ENCODE measurements around the gene KRT71.

KRT71 gene

GRCh38 chr12:52497975-52498374, 55.0 kb downstream of the KRT71 start:
- DNase-seq (ENCODE audit: insufficient read length, low spot score) (no peak), FAIRE-seq (no peak)
- no peak for TF ChIP-seq CTCF (IDR thresholded peaks at IDR 0.05; ENCODE audit: insufficient read depth, missing control alignments)

- no peak for TF ChIP-seq CTCF (IDR thresholded peaks at IDR 0.05; ENCODE audit: insufficient read depth, missing control alignments)
- FAIRE-seq (no peak), DNase-seq (ENCODE audit: insufficient read length, low spot score) (no peak)
Measured at GRCh38 chr12:52496590-52497071, 56.3 kb downstream of the KRT71 start.

- TF ChIP-seq CTCF (IDR thresholded peaks at IDR 0.05; ENCODE audit: insufficient read depth, missing control alignments) = no peak
- no peak for FAIRE-seq
- DNase-seq (ENCODE audit: insufficient read length, low spot score) = no peak
Measured at GRCh38 chr12:52496054-52496453, 56.9 kb downstream of the KRT71 start.

- no peak for TF ChIP-seq CTCF (IDR thresholded peaks at IDR 0.05; ENCODE audit: insufficient read depth, missing control alignments)
- FAIRE-seq (no peak), DNase-seq (ENCODE audit: insufficient read length, low spot score) (no peak)
Measured at GRCh38 chr12:52495389-52495788, 57.6 kb downstream of the KRT71 start.

GRCh38 chr12:52494518-52494917, 58.4 kb downstream of the KRT71 start:
- FAIRE-seq (no peak), DNase-seq (ENCODE audit: insufficient read length, low spot score) (no peak)
- no peak for TF ChIP-seq CTCF (IDR thresholded peaks at IDR 0.05; ENCODE audit: insufficient read depth, missing control alignments)

GRCh38 chr12:52494100-52494499, 58.8 kb downstream of the KRT71 start:
- FAIRE-seq = no peak
- no peak for DNase-seq (ENCODE audit: insufficient read length, low spot score)
- no peak for TF ChIP-seq CTCF (IDR thresholded peaks at IDR 0.05; ENCODE audit: insufficient read depth, missing control alignments)

Measured in D721Med (cell line).